Activated T-helper 2 cell treated with anti-CD3 and anti-CD28 coated beads, Interferon-gamma antibody, Interleukin-2, Interleukin-4, amounts not matched to agents 10 μg/mL and 5 μg/mL and 100 μg/mL, durations not matched to agents 14 hours and 24 hours and 36 hours (primary cell): ENCODE measurements around the gene ZNF777. TPM values are rescaled to one million over a fixed set of nuclear protein-coding genes. Genes with fewer than 3 reads are reported as not detected.

Experiments
- DNase-seq: peaks from one replicate; pipeline ENCODE4 v3.0.0; 2021; ENCODE audit warnings: low spot score
- H3K27ac Mint-ChIP-seq: one replicate; pipeline ENCODE4 v1.8.0; 2021; ENCODE audit warnings: mixed read lengths
- H3K27me3 Mint-ChIP-seq: one replicate; pipeline ENCODE4 v1.8.0; 2021; ENCODE audit warnings: low read depth, mixed read lengths
- H3K36me3 Mint-ChIP-seq: one replicate; pipeline ENCODE4 v1.8.0; 2021; ENCODE audit warnings: low read depth, mixed read lengths
- H3K4me1 Mint-ChIP-seq: one replicate; pipeline ENCODE4 v1.8.0; 2021; ENCODE audit warnings: low read depth, mixed read lengths
- H3K4me3 Mint-ChIP-seq: one replicate; pipeline ENCODE4 v1.8.0; 2021; ENCODE audit warnings: low read depth, mild to moderate bottlenecking, moderate library complexity, mixed read lengths
- H3K9me3 Mint-ChIP-seq: one replicate; pipeline ENCODE4 v1.8.0; 2021; ENCODE audit warnings: mixed read lengths
- intact Hi-C: fragments of 100-400 bp; cut with micrococcal nuclease; formaldehyde crosslinking; loops from one replicate; pipeline ENCODE4 v1.15.1; 2023
- total RNA-seq: library from RNA; stranded (reverse); gene quantifications from 2 replicates; pipeline ENCODE4 v1.2.3, GENCODE V29; 2022

Gene ZNF777
- total RNA-seq, 1 donor from 2014 or later: 16.6 TPM

DNA sequence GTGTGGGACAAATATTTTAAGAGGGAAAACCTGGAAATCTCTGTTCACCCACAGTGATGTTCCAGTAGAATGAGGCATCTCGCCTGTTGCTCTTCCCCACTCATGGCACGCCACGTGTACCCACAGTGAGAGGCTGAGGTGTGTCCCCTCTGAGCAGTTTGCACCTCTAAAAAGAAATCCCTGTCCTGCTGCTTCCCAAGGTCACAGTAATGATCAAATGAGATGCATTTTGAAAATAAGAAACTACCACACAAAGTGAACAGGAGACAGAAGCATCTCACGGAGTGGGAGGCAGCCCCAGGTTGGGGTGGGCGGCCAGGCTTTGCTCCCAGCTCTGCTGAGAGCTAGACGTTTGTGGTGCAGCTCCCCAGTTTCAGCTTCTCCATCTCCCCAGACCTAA, 12.4 kb upstream of the ZNF777 start:
- Mint-ChIP-seq H3K27ac (no peak overlapping the region), H3K9me3 (peaks cover 1% of the 10 kb centered on the region), H3K4me1 (no peaks in the 10 kb centered on the region), H3K4me3 (no peak overlapping the region), H3K36me3 (peaks cover 70% of the 10 kb centered on the region), H3K27me3 (no peaks in the 10 kb centered on the region)
- DNase-seq: no peak
- intact Hi-C loops: no loop called here

DNA sequence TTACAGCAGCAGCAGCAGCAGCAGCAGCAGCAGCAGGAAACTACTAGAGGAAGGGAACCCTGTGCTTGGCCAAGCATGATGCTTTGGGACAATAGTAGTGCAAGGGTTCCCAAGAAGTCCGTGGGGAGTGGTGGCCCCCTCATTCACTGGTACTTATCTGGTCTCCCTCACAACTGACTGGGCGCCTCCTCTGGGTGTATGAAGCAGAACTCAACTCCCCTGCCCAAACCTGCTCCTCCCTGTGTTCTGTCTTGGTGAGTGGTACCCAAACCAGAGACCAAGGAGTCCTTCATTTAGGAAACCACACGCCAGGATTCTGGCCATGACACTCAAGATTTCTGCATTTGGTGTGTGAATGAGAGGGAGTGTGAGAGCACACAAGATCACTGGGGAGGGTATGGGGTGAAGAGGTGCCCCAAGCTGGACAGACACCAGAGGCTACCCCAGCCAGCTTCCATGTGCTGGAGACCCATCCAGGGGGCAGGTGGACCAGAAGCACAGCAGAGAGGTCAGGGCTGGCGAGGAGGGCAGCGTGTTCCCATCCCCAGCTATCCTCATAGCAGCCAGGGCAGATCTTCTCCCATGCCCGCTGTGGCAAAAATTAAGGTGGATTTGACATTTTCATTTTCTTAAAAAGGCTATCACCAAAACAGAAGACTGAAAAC, 10.6 kb upstream of the ZNF777 start:
- Mint-ChIP-seq H3K27me3 (no peaks in the 10 kb centered on the region), H3K4me1 (no peaks in the 10 kb centered on the region), H3K4me3 (no peak overlapping the region), H3K9me3 (peaks cover 3% of the 10 kb centered on the region), H3K36me3 (peaks cover 54% of the 10 kb centered on the region), H3K27ac (no peak overlapping the region)
- DNase-seq: no peak
- intact Hi-C loops: no loop called here

GRCh38 chr7:149469806-149470205, 8.9 kb upstream of the ZNF777 start:
- Mint-ChIP-seq H3K9me3 (peaks cover 9% of the 10 kb centered on the region), H3K4me3 (no peak overlapping the region), H3K36me3 (peaks cover 44% of the 10 kb centered on the region), H3K4me1 (no peaks in the 10 kb centered on the region), H3K27ac (no peak overlapping the region), H3K27me3 (peaks cover 6% of the 10 kb centered on the region)
- intact Hi-C loops: no loop called here
- no peak for DNase-seq

DNA sequence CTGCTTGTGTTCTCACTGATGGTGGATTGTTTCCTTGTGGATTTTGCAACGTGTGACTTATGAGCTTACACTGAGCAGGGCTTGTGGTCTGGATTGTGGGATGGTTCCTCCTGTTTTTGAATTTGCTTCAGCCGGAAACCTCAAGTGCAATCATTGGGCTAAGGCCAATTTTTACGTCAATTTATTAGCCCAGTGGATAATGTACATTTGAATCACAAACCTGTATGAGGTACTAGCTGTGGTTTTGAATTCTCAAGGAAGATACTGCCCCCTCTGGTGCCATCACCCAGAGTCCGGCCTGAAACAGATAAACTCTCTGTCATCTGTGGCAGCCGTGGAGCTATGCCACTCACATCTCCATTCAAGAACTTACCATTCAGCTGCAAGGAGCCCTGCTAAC, 7.3 kb upstream of the ZNF777 start:
- intact Hi-C loops: no loop called here
- peaks cover 15% of the 10 kb centered on the region for H3K27me3 Mint-ChIP-seq
- H3K27ac Mint-ChIP-seq: no peak overlapping the region
- H3K9me3 Mint-ChIP-seq: peaks cover 9% of the 10 kb centered on the region
- no peak for DNase-seq
- H3K4me1 Mint-ChIP-seq: no peaks in the 10 kb centered on the region
- no peak overlapping the region for H3K4me3 Mint-ChIP-seq
- H3K36me3 Mint-ChIP-seq: peaks cover 31% of the 10 kb centered on the region

GRCh38 chr7:149467321-149467859, 6.5 kb upstream of the ZNF777 start:
- Mint-ChIP-seq H3K27me3 (peaks cover 15% of the 10 kb centered on the region), H3K9me3 (peaks cover 9% of the 10 kb centered on the region), H3K4me3 (no peak overlapping the region), H3K27ac (no peak overlapping the region), H3K36me3 (peaks cover 23% of the 10 kb centered on the region), H3K4me1 (no peaks in the 10 kb centered on the region)
- intact Hi-C loops: no loop called here
- DNase-seq: no peak

DNA sequence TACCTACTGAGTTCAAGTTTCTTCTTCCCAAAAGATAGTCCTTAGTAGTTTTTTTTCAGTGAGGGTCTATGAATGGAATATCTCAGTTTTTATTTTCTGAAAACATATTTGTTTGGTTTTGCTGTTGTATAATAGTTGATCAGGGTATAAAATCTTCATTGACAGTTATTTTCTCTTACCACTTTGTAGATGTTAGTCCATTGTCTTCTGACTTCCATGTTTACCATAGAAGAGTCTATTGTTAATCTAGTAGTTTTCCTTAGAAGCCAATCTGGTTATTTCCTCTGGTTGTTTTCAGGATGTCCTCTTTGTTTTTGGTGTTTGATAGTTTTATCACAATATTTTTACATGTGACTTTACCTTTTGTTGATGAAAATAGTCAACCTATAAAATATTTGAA, 5.5 kb upstream of the ZNF777 start:
- intact Hi-C loops: no loop called here
- Mint-ChIP-seq H3K9me3 (peaks cover 9% of the 10 kb centered on the region), H3K4me1 (peaks cover under 1% of the 10 kb centered on the region), H3K4me3 (no peak overlapping the region), H3K27ac (no peak overlapping the region), H3K27me3 (peaks cover 15% of the 10 kb centered on the region), H3K36me3 (peaks cover 13% of the 10 kb centered on the region)
- no peak for DNase-seq

DNA sequence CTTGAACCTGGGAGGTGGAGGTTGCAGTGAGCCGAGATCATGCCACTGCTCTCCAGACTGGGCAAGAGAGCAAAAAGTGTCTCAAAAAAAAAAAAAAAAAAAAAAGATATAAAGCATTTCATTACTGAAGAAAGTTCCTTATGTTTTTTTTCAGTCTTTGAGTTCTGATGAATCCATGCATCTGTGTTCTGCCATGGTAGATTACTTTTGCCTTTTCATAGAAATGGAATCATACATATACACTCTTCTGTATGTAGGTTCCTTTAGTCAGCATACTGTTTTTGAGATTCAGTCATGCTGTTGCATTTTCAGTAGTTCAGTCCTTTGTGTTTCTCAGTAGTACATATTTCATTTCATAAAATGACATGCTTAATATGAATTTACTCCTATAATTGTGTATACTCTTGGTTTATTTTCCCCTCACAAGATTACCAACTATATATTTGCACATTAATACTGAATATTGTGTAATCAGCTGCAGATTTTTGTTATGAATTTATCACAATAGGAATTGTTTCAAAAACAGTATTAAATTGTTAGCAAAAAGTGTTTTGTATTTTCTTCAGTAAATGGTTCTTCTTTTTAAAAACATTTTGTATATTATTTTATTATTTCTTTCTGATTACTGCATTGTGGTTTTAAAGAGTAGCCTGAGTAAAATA, 2.8 kb upstream of the ZNF777 start:
- DNase-seq: no peak
- H3K9me3 Mint-ChIP-seq: peaks cover 9% of the 10 kb centered on the region
- H3K4me3 Mint-ChIP-seq: no peak overlapping the region
- no peak overlapping the region for H3K27ac Mint-ChIP-seq
- intact Hi-C loops: no loop called here
- H3K36me3 Mint-ChIP-seq: no peaks in the 10 kb centered on the region
- H3K27me3 Mint-ChIP-seq: peaks cover 15% of the 10 kb centered on the region
- H3K4me1 Mint-ChIP-seq: peaks cover 11% of the 10 kb centered on the region

DNA sequence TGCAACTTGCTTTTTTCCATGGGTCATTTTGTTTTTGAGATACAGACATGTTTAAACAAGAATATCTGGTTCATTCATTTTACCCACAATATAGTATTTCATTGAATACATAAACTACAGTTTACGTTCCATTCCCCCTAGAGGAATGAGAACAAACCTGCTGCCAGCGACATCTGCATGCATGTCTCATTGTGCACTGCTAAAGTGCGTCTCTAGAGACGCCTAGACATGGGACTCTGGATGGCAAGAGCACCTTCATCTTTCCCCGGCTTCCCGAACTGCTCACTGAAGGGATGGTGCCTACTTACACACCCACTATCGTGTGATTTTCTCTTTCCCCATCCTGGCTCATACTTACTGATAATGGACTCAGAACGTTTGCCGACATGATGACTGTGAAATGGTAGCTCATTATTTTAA, 1.2 kb upstream of the ZNF777 start:
- DNase-seq: no peak
- peak overlapping the region; percentile 31 for H3K4me3 Mint-ChIP-seq
- intact Hi-C loops: no loop called here
- H3K9me3 Mint-ChIP-seq: peaks cover 9% of the 10 kb centered on the region
- H3K27me3 Mint-ChIP-seq: peaks cover 15% of the 10 kb centered on the region
- no peak overlapping the region for H3K27ac Mint-ChIP-seq
- peaks cover 19% of the 10 kb centered on the region for H3K4me1 Mint-ChIP-seq
- no peaks in the 10 kb centered on the region for H3K36me3 Mint-ChIP-seq

DNA sequence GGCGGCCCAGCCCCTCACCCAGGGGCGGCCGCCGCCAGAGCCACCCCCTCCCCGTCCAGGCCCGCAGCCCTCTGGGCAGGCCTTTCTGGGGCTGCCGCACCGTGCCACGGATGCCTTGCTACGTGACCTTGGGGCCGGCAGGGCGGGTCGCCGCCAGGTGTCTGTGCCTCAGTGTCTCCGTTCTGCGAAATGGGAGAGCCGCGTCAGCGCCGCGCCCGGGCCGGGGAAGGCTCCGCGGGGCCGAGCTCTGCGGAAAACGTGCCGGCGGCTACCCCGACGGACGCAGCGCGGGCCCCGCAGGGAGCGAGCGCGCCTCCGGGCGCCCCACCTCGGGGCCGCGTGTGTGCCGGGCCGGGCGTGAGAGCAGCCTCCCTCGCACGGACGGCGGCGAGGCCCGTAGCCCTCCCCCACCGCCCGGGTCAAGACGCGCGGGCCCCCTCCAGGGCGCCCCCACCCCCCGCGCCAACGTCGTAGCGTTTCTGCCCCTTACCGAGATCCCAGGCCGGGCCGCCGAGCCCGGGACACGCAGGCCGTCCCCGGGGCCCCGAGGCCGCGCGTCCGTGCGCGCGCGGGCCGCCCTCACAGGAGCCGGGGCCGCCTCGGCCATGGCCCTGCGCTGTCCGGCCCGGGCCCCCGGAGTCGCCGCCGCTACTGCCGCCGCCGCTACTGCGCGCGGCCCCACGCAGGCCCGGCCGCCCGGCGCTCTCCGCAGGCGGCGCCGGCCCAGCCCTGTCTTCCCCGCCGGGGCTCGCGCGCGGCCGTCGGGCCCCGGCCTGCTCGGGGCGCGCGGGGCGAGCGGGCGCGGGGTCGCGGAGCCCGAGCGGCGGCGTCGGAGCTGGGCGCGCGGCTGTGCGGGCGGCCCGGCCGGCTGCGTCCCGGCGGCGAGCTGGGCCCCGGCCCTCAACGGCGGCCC, 1.1 kb downstream of the ZNF777 start:
- peaks cover 15% of the 10 kb centered on the region for H3K36me3 Mint-ChIP-seq
- no peaks in the 10 kb centered on the region for H3K9me3 Mint-ChIP-seq
- peaks cover 9% of the 10 kb centered on the region for H3K27me3 Mint-ChIP-seq
- H3K4me1 Mint-ChIP-seq: peaks cover 19% of the 10 kb centered on the region
- H3K27ac Mint-ChIP-seq: no peak overlapping the region
- intact Hi-C loops: loop anchor here (1.0 to 2.0 kb wide), 3 partner anchors 37 to 165 kb away; partner anchors contain the start of gene ZNF746
- H3K4me3 Mint-ChIP-seq: no peak overlapping the region
- peak; percentile 24 for DNase-seq

DNA sequence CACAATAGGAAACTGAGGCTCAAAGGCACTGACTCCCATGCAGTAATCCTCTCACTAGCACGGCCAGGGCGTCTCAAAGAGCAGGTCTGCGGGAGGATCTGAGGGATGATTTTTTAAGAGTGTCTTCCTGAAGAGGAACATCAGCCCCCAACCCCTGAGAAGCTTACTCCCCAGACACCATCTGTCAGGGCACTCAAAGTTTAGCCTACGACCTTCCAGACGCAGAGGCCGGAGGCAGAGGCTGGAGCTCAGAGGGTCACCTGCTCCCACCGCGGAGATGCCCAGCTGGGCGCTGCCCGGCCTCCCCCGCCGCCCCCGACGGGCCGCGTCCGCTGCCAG, 1.7 kb downstream of the ZNF777 start:
- intact Hi-C loops: loop anchor here (2.0 kb wide), 1 partner anchor 36 kb away; no protein-coding TSS in a partner anchor
- DNase-seq: no peak
- H3K4me3 Mint-ChIP-seq: peak overlapping the region; percentile 69
- H3K4me1 Mint-ChIP-seq: peaks cover 19% of the 10 kb centered on the region
- H3K36me3 Mint-ChIP-seq: peaks cover 21% of the 10 kb centered on the region
- H3K27me3 Mint-ChIP-seq: peaks cover 3% of the 10 kb centered on the region
- peak overlapping the region; percentile 38 for H3K27ac Mint-ChIP-seq
- no peaks in the 10 kb centered on the region for H3K9me3 Mint-ChIP-seq

- intact Hi-C loops: loop anchor here (2.0 kb wide), 1 partner anchor 35 kb away; no protein-coding TSS in a partner anchor
- no peaks in the 10 kb centered on the region for H3K9me3 Mint-ChIP-seq
- peaks cover 19% of the 10 kb centered on the region for H3K4me1 Mint-ChIP-seq
- H3K27ac Mint-ChIP-seq: peak overlapping the region; percentile 69
- H3K4me3 Mint-ChIP-seq: peak overlapping the region; percentile 69
- H3K27me3 Mint-ChIP-seq: no peaks in the 10 kb centered on the region
- no peak for DNase-seq
- H3K36me3 Mint-ChIP-seq: peaks cover 25% of the 10 kb centered on the region
Observed at GRCh38 chr7:149458235-149458634, 2.6 kb downstream of the ZNF777 start.

DNA sequence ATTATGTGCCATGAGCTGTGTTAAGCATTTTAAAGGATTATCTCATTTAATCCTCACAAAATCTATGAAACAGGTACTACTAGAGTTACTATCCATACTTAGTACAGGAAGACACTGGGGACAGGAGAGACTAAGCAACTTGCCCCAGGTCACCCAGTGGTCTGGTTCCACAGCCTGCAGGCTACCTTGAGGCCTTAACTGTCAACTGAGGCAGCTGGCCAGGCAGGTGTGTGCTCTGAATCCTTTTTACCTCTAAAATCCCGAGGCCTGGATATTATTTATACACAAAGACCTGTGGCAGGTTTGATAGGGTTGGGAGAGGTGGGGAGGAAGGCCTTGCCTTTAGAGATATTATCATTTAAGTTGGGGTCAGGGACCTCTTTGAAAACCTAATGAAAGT, 3.1 kb downstream of the ZNF777 start:
- Mint-ChIP-seq H3K4me3 (no peak overlapping the region), H3K27me3 (no peaks in the 10 kb centered on the region), H3K4me1 (peaks cover 19% of the 10 kb centered on the region), H3K27ac (no peak overlapping the region), H3K9me3 (no peaks in the 10 kb centered on the region), H3K36me3 (peaks cover 28% of the 10 kb centered on the region)
- no peak for DNase-seq
- intact Hi-C loops: loop anchor here (2.0 kb wide), 1 partner anchor 35 kb away; no protein-coding TSS in a partner anchor
